GM23248 (cell line): Measurements from ENCODE around the gene GPC3. TPM values are rescaled to one million over a fixed set of nuclear protein-coding genes. Genes with fewer than 3 reads are reported as not detected.

ENCODE experiments used
- DNase-seq: peaks from one replicate; pipeline ENCODE4 v3.0.0-alpha.2; 2015
- H2AFZ ChIP-seq: fragments of 200-600 bp; sonication (generic); 2 replicates; pipeline ENCODE4 v1.6.1; 2016; ENCODE audit warnings: antibody characterized with exemption
- H3F3A ChIP-seq: fragments of 200-600 bp; sonication (generic); 2 replicates; pipeline ENCODE4 v1.6.1; 2016; ENCODE audit warnings: mild to moderate bottlenecking, antibody characterized with exemption, mixed run types; ENCODE audit not compliant: insufficient read depth
- H3K27ac ChIP-seq: fragments of 200-600 bp; sonication (generic); 2 replicates; pipeline ENCODE4 v1.5.1; 2016; ENCODE audit warnings: mild to moderate bottlenecking
- H3K27me3 ChIP-seq: fragments of 200-600 bp; sonication (generic); replicated peaks from 2 replicates; pipeline ENCODE4 v1.6.1; 2016; ENCODE audit warnings: mild to moderate bottlenecking; ENCODE audit not compliant: insufficient read depth
- H3K36me3 ChIP-seq: fragments of 200-600 bp; sonication (generic); 2 replicates; pipeline ENCODE4 v1.6.1; 2016; ENCODE audit warnings: low read depth, mild to moderate bottlenecking
- H3K4me1 ChIP-seq: fragments of 200-600 bp; sonication (generic); 2 replicates; pipeline ENCODE4 v1.6.1; 2016; ENCODE audit warnings: mild to moderate bottlenecking; ENCODE audit not compliant: insufficient read depth
- H3K4me2 ChIP-seq: fragments of 200-600 bp; sonication (generic); one replicate; pipeline ENCODE4 v1.6.1; 2016; ENCODE audit warnings: mild to moderate bottlenecking; ENCODE audit not compliant: unreplicated experiment
- H3K4me3 ChIP-seq: fragments of 200-600 bp; sonication (generic); 2 replicates; pipeline ENCODE4 v1.5.1; 2016; ENCODE audit warnings: mild to moderate bottlenecking
- H3K79me2 ChIP-seq: fragments of 200-600 bp; sonication (generic); 2 replicates; pipeline ENCODE4 v1.6.1; 2016; ENCODE audit warnings: mild to moderate bottlenecking; ENCODE audit not compliant: insufficient read depth
- H3K9ac ChIP-seq: fragments of 200-600 bp; sonication (generic); 2 replicates; pipeline ENCODE4 v1.6.1; 2016; ENCODE audit warnings: mild to moderate bottlenecking
- H3K9me2 ChIP-seq: fragments of 200-600 bp; sonication (generic); 2 replicates; pipeline ENCODE4 v1.6.1; 2016; ENCODE audit warnings: mixed run types, mild to moderate bottlenecking, moderate library complexity; ENCODE audit not compliant: insufficient read depth
- H3K9me3 ChIP-seq: fragments of 200-600 bp; sonication (generic); one replicate; pipeline ENCODE4 v1.6.1; 2017; ENCODE audit warnings: low read depth
- H4K20me1 ChIP-seq: fragments of 200-600 bp; sonication (generic); 2 replicates; pipeline ENCODE4 v1.6.0; 2016; ENCODE audit not compliant: insufficient read depth
- EZH2 ChIP-seq: fragments of 200-600 bp; sonication (generic); IDR thresholded peaks from 2 replicates; pipeline ENCODE4 v1.6.1; 2018; ENCODE audit warnings: antibody characterized with exemption, mild to moderate bottlenecking; ENCODE audit not compliant: insufficient read depth, poor library complexity, severe bottlenecking
- EZH2phosphoT487 ChIP-seq: fragments of 200-600 bp; sonication (generic); IDR thresholded peaks from 2 replicates; pipeline ENCODE4 v1.6.1; 2018; ENCODE audit warnings: antibody characterized with exemption, moderate library complexity, mild to moderate bottlenecking, low read depth; ENCODE audit not compliant: insufficient read depth
- WGBS, 2 experiments: methylation state at CpG; one replicate each; pipeline ENCODE4 v1.1.6; 2015 to 2017; ENCODE audit warnings: low lambda C conversion rate in 2 of 2, low coverage in 1 of 2; ENCODE audit errors: missing lambda C conversion rate in 2 of 2; 5-methylcytosine and 5-hydroxymethylcytosine counted together
- in situ Hi-C: fragments of 300-500 bp; cut with MboI; formaldehyde crosslinking; loops from 2 replicates; pipeline ENCODE4 v1.15.0; 2020
- polyA plus RNA-seq: library from polyadenylated mRNA; unstranded; fragments of >200 nt; fragmentation: Nextera tagmentation; extraction: Ambion mirVana; gene quantifications from 2 replicates; pipeline ENCODE4 v1.2.1, GENCODE V29; 2016
- total RNA-seq: library from RNA; depleted of rRNA; stranded (reverse); fragments of >200 nt; shearing (Covaris generic); gene quantifications from 2 replicates; pipeline ENCODE4 v1.2.3, GENCODE V29; 2014

The GPC3 gene
- total and polyA plus RNA-seq, 2 experiments from 2014 or later = not detected

- Histone ChIP-seq H3K4me3 (no peak overlapping the region), H3K4me1 (no peaks in the 10 kb centered on the region), H2AFZ (no peak overlapping the region), H3K9me2 (no peaks in the 10 kb centered on the region), H3K4me2 (no peak overlapping the region), H3F3A (no peaks in the 10 kb centered on the region), H3K27ac (no peak overlapping the region), H3K9me3 (no peaks in the 10 kb centered on the region), H3K36me3 (no peaks in the 10 kb centered on the region), H3K27me3 (no peaks in the 10 kb centered on the region), H4K20me1 (no peaks in the 10 kb centered on the region), H3K9ac (no peak overlapping the region), H3K79me2 (no peaks in the 10 kb centered on the region)
- peak; percentile 25 for DNase-seq
- TF ChIP-seq EZH2phosphoT487 (no peak), EZH2 (no peak)
- in situ Hi-C loops = loop anchor here (25.0 kb wide), 1 partner anchor 331 kb away; no protein-coding TSS in a partner anchor
- WGBS, 2 experiments = 83 to 95% methylated on average over 3 of the region's 3 CpGs
Measured at GRCh38 chrX:133668225-133668931, 317.0 kb downstream of the GPC3 start.

- Histone ChIP-seq H3K9me2 (no peaks in the 10 kb centered on the region), H3K9me3 (no peaks in the 10 kb centered on the region), H3F3A (peaks cover 7% of the 10 kb centered on the region), H3K36me3 (no peaks in the 10 kb centered on the region), H3K27ac (no peak overlapping the region), H3K4me2 (no peak overlapping the region), H3K27me3 (no peaks in the 10 kb centered on the region), H3K4me3 (no peak overlapping the region), H2AFZ (no peak overlapping the region), H3K4me1 (peaks cover 9% of the 10 kb centered on the region), H4K20me1 (no peaks in the 10 kb centered on the region), H3K79me2 (no peaks in the 10 kb centered on the region), H3K9ac (no peak overlapping the region)
- TF ChIP-seq EZH2 (no peak), EZH2phosphoT487 (no peak)
- no peak for DNase-seq
- in situ Hi-C loops = loop anchor here (25.0 kb wide), 1 partner anchor 329 kb away; no protein-coding TSS in a partner anchor
Measured at GRCh38 chrX:133666256-133666655, 319.1 kb downstream of the GPC3 start.

- DNase-seq = peak; percentile 79
- H3F3A ChIP-seq = peaks cover 13% of the 10 kb centered on the region
- H3K4me2 ChIP-seq = no peak overlapping the region
- H3K27me3 ChIP-seq = no peaks in the 10 kb centered on the region
- no peaks in the 10 kb centered on the region for H4K20me1 ChIP-seq
- H3K9me2 ChIP-seq = no peaks in the 10 kb centered on the region
- no peak overlapping the region for H3K4me3 ChIP-seq
- H3K9me3 ChIP-seq = no peaks in the 10 kb centered on the region
- H3K36me3 ChIP-seq = no peaks in the 10 kb centered on the region
- peaks cover 14% of the 10 kb centered on the region for H3K4me1 ChIP-seq
- in situ Hi-C loops = loop anchor here (25.0 kb wide), 1 partner anchor 325 kb away; no protein-coding TSS in a partner anchor
- H3K9ac ChIP-seq = no peak overlapping the region
- H2AFZ ChIP-seq = no peak overlapping the region
- 41 to 43% methylated on average over 3 of the region's 3 CpGs for WGBS, 2 experiments
- H3K79me2 ChIP-seq = no peaks in the 10 kb centered on the region
- TF ChIP-seq EZH2phosphoT487 (no peak), EZH2 (no peak)
- H3K27ac ChIP-seq = 0 out of 2 replicates have a peak overlapping the region, but pooled peaks have one; percentile 14
Measured at GRCh38 chrX:133661962-133662839, 323.2 kb downstream of the GPC3 start.

- no peak overlapping the region for H3K4me2 ChIP-seq
- H3K9me3 ChIP-seq = no peaks in the 10 kb centered on the region
- H3F3A ChIP-seq = peaks cover 23% of the 10 kb centered on the region
- no peaks in the 10 kb centered on the region for H3K9me2 ChIP-seq
- in situ Hi-C loops = loop anchor here (25.0 kb wide), 1 partner anchor 323 kb away; no protein-coding TSS in a partner anchor
- peaks cover 22% of the 10 kb centered on the region for H3K4me1 ChIP-seq
- no peak overlapping the region for H2AFZ ChIP-seq
- H3K36me3 ChIP-seq = no peaks in the 10 kb centered on the region
- H3K27me3 ChIP-seq = no peaks in the 10 kb centered on the region
- no peaks in the 10 kb centered on the region for H4K20me1 ChIP-seq
- peak overlapping the region; percentile 40 for H3K27ac ChIP-seq
- no peaks in the 10 kb centered on the region for H3K79me2 ChIP-seq
- peak; percentile 79 for DNase-seq
- H3K4me3 ChIP-seq = no peak overlapping the region
- H3K9ac ChIP-seq = no peak overlapping the region
- TF ChIP-seq EZH2 = no peak
- TF ChIP-seq EZH2phosphoT487 = no peak
Measured at GRCh38 chrX:133660281-133660680, 325.1 kb downstream of the GPC3 start.
